ENCODE results near the gene HOXB4.

- TF ChIP-seq, protein P1, sequence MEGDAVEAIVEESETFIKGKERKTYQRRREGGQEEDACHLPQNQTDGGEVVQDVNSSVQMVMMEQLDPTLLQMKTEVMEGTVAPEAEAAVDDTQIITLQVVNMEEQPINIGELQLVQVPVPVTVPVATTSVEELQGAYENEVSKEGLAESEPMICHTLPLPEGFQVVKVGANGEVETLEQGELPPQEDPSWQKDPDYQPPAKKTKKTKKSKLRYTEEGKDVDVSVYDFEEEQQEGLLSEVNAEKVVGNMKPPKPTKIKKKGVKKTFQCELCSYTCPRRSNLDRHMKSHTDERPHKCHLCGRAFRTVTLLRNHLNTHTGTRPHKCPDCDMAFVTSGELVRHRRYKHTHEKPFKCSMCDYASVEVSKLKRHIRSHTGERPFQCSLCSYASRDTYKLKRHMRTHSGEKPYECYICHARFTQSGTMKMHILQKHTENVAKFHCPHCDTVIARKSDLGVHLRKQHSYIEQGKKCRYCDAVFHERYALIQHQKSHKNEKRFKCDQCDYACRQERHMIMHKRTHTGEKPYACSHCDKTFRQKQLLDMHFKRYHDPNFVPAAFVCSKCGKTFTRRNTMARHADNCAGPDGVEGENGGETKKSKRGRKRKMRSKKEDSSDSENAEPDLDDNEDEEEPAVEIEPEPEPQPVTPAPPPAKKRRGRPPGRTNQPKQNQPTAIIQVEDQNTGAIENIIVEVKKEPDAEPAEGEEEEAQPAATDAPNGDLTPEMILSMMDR (IDR thresholded peaks at IDR 0.05): no peak
- no peak for TF ChIP-seq POLR2A (IDR thresholded peaks at IDR 0.05)
These were observed 32.6 kb downstream of the HOXB4 start for GRCh38 chr17:48545539-48545938.
